Activated naive CD8-positive, alpha-beta T cell treated with anti-CD3 and anti-CD28 coated beads, Interleukin-2, amount 50 U/mL, for 24 hours (primary cell): ENCODE measurements around the gene TAF1A.

ENCODE experiments used
- ATAC-seq: fragments of 150-1000 bp; cut with Tn5 transposase; one replicate; pipeline ENCODE4 v1.10.0; 2021
- DNase-seq: peaks from one replicate; pipeline ENCODE4 v3.0.0; 2021
- H3K27ac Mint-ChIP-seq: one replicate; pipeline ENCODE4 v1.8.0; 2021; ENCODE audit warnings: mild to moderate bottlenecking, mixed read lengths
- H3K27me3 Mint-ChIP-seq: one replicate; pipeline ENCODE4 v1.8.0; 2021; ENCODE audit warnings: mixed read lengths
- H3K36me3 Mint-ChIP-seq: one replicate; pipeline ENCODE4 v1.8.0; 2021; ENCODE audit warnings: low read depth, mixed read lengths
- H3K4me1 Mint-ChIP-seq: one replicate; pipeline ENCODE4 v1.8.0; 2021; ENCODE audit warnings: mixed read lengths
- H3K4me3 Mint-ChIP-seq: one replicate; pipeline ENCODE4 v1.8.0; 2021; ENCODE audit warnings: mild to moderate bottlenecking, moderate library complexity, mixed read lengths
- H3K9me3 Mint-ChIP-seq: one replicate; pipeline ENCODE4 v1.8.0; 2021; ENCODE audit warnings: mixed read lengths

TAF1A gene

GRCh38 chr1:222529916-222530315 is 59.8 kb downstream of the TAF1A start:
- H3K27me3 Mint-ChIP-seq, result peaks cover 7% of the 10 kb centered on the region
- no peaks in the 10 kb centered on the region for H3K9me3 Mint-ChIP-seq
- DNase-seq (no peak), ATAC-seq (no peak)
- no peak overlapping the region for H3K27ac Mint-ChIP-seq
- no peak overlapping the region for H3K4me3 Mint-ChIP-seq
- no peaks in the 10 kb centered on the region for H3K36me3 Mint-ChIP-seq
- no peaks in the 10 kb centered on the region for H3K4me1 Mint-ChIP-seq

GRCh38 chr1:222529181-222529580 is 60.6 kb downstream of the TAF1A start:
- H3K4me3 Mint-ChIP-seq, result no peak overlapping the region
- no peak for DNase-seq
- H3K9me3 Mint-ChIP-seq, result no peaks in the 10 kb centered on the region
- H3K4me1 Mint-ChIP-seq, result no peaks in the 10 kb centered on the region
- peaks cover 5% of the 10 kb centered on the region for H3K27me3 Mint-ChIP-seq
- no peaks in the 10 kb centered on the region for H3K36me3 Mint-ChIP-seq
- no peak overlapping the region for H3K27ac Mint-ChIP-seq
- no peak for ATAC-seq

GRCh38 chr1:222525951-222526350 is 63.8 kb downstream of the TAF1A start:
- Mint-ChIP-seq H3K4me3 (no peak overlapping the region), H3K27ac (no peak overlapping the region), H3K4me1 (no peaks in the 10 kb centered on the region), H3K27me3 (peaks cover 3% of the 10 kb centered on the region), H3K36me3 (no peaks in the 10 kb centered on the region), H3K9me3 (peaks cover 6% of the 10 kb centered on the region)
- DNase-seq (no peak), ATAC-seq (no peak)

GRCh38 chr1:222523852-222524251 is 65.9 kb downstream of the TAF1A start:
- no peak for DNase-seq
- Mint-ChIP-seq H3K4me3 (no peak overlapping the region), H3K9me3 (peaks cover 6% of the 10 kb centered on the region), H3K4me1 (no peaks in the 10 kb centered on the region), H3K27me3 (peaks cover 2% of the 10 kb centered on the region), H3K27ac (no peak overlapping the region), H3K36me3 (no peaks in the 10 kb centered on the region)
- no peak for ATAC-seq

- no peaks in the 10 kb centered on the region for H3K36me3 Mint-ChIP-seq
- ATAC-seq (no peak), DNase-seq (no peak)
- no peak overlapping the region for H3K4me3 Mint-ChIP-seq
- no peak overlapping the region for H3K27ac Mint-ChIP-seq
- H3K4me1 Mint-ChIP-seq, result no peaks in the 10 kb centered on the region
- peaks cover 6% of the 10 kb centered on the region for H3K9me3 Mint-ChIP-seq
- peaks cover 2% of the 10 kb centered on the region for H3K27me3 Mint-ChIP-seq
These were observed 67.4 kb downstream of the TAF1A start for GRCh38 chr1:222522105-222522915.

GRCh38 chr1:222521299-222522104 is 68.2 kb downstream of the TAF1A start:
- Mint-ChIP-seq H3K27me3 (no peaks in the 10 kb centered on the region), H3K4me3 (no peak overlapping the region), H3K4me1 (no peaks in the 10 kb centered on the region), H3K9me3 (peaks cover 6% of the 10 kb centered on the region), H3K27ac (no peak overlapping the region), H3K36me3 (no peaks in the 10 kb centered on the region)
- ATAC-seq, result no peak
- no peak for DNase-seq
